ENCODE measurements around the gene PXK.

GRCh38 chr3:58473275-58473674 lies 140.6 kb downstream of the PXK start:
- TF ChIP-seq CTCF (IDR thresholded peaks at IDR 0.05) (no peak), EZH2 (IDR thresholded peaks at IDR 0.05) (no peak), EZH2phosphoT487 (IDR thresholded peaks at IDR 0.05) (no peak)
